Fibroblast of mammary gland (primary cell): ENCODE data around the gene CSRNP2.

Source experiments
- DNase-seq: peaks from one replicate; pipeline ENCODE4 v3.0.0-alpha.2; 2010; ENCODE audit warnings: low read depth
- H3K4me3 ChIP-seq: 2 replicates; pipeline ENCODE4 v1.5.1; 2011; ENCODE audit warnings: low read depth, mild to moderate bottlenecking, low read length, moderate library complexity; ENCODE audit not compliant: control insufficient read depth
- CTCF ChIP-seq: conservative IDR thresholded peaks from 2 replicates; pipeline ENCODE4 v1.5.1; 2011; ENCODE audit warnings: low read depth, low read length, inconsistent platforms; ENCODE audit not compliant: control insufficient read depth, insufficient read depth

The CSRNP2 gene

GRCh38 chr12:51083126-51083833 is at the start of gene CSRNP2:
CSRNP2 (minus strand) TSS chr12:51083596; CDS start chr12:51076561, 7,035 bp downstream.
- TF ChIP-seq CTCF, result no peak
- H3K4me3 ChIP-seq, result peak within 1 kb of the TSS; percentile 73
- peak; percentile 91 for DNase-seq

GRCh38 chr12:51132693-51133092 is 49.3 kb upstream of the CSRNP2 start:
- no peak for DNase-seq
- TF ChIP-seq CTCF, result no peak
- no peak overlapping the region for H3K4me3 ChIP-seq

GRCh38 chr12:51131745-51132521 is 48.5 kb upstream of the CSRNP2 start:
- no peak for DNase-seq
- TF ChIP-seq CTCF, result no peak
- no peak overlapping the region for H3K4me3 ChIP-seq

DNA sequence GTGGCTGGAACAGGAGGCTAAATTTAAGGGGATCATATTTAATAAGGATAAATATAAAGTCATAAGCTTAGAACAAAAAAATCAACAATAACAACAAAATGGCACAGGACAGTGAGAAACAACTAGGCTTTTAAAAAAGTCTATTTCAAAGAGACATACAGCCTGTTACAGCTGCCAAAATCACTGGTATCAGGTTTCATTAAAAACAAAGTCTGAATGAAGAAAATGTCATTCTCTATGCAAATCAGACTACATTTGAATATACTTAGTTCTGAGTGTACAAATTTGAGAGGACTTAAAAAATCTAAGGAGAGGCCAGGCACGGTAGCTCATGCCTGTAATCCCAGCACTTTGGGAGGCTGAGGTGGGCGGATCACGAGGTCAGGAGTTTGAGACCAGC is 45.5 kb upstream of the CSRNP2 start:
- no peak overlapping the region for H3K4me3 ChIP-seq
- DNase-seq, result peak; percentile 24
- no peak for TF ChIP-seq CTCF

DNA sequence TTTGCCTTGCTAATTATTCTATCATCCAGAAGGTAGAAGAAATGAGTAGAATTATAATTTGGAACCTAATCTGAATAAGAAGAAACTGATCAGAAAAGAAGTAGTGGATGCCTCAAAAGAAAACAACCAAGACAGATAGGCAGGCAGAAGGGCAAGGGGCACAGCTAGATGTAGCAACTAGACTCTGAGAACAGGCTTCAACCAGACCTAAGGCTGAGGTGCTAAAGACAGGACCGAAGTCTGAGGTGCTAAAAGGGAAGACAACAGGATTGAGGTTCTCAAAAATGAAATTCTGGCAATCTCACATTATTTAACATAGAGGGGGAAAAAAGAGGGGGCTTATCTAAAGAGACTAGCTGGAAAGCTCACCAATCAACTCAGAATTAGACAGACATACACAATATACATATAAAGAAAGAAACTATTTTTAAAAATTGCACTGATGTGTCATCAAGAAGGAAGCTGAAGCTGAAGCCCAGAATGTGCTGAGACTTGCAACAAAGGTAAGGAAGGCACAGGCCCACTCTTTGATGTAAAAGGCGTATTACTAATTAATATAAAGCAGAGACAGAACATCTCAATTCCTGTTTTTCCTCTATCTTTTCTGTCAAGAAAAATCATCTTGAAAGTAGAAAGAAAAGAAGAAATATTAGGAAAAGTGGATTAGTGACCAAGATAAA is 43.8 kb upstream of the CSRNP2 start:
- no peak for DNase-seq
- no peak overlapping the region for H3K4me3 ChIP-seq
- no peak for TF ChIP-seq CTCF

GRCh38 chr12:51126297-51126696 is 42.9 kb upstream of the CSRNP2 start:
- no peak overlapping the region for H3K4me3 ChIP-seq
- no peak for DNase-seq
- TF ChIP-seq CTCF, result no peak
